ENCODE results near the gene CYP46A1.

DNA sequence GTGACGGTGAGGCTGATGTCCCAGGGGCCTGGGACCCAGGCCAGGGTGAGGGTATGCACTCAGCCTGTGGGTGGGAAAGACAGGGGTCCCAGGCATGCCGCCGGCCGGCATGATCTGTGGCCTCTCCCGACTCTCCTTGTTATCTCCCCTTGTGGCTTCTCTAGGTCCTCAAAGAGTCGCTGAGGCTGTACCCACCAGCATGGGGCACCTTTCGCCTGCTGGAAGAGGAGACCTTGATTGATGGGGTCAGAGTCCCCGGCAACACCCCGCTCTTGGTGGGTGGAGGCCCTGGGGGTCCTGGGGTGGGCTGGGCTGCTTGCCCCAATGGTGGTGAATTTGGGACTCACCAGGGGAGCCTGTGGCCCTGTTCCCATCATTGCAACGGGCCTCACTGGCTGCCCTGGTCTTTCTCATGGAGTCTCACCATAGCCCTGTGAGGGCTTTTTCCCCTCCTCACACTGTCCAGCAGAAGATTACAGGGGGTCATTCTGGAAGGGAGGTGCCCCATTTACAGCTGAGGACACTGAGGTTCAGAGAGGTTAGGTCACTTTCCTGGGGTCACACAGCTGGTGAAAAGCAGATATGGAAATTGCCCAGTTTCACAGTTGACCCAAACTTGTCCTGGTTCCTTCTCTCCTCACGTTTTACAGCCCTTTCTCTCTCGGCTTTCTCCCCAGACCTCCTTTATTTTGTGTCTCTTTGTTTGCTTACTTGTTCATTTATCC is 37.9 kb downstream of the CYP46A1 start:
- TF ChIP-seq, protein P1, sequence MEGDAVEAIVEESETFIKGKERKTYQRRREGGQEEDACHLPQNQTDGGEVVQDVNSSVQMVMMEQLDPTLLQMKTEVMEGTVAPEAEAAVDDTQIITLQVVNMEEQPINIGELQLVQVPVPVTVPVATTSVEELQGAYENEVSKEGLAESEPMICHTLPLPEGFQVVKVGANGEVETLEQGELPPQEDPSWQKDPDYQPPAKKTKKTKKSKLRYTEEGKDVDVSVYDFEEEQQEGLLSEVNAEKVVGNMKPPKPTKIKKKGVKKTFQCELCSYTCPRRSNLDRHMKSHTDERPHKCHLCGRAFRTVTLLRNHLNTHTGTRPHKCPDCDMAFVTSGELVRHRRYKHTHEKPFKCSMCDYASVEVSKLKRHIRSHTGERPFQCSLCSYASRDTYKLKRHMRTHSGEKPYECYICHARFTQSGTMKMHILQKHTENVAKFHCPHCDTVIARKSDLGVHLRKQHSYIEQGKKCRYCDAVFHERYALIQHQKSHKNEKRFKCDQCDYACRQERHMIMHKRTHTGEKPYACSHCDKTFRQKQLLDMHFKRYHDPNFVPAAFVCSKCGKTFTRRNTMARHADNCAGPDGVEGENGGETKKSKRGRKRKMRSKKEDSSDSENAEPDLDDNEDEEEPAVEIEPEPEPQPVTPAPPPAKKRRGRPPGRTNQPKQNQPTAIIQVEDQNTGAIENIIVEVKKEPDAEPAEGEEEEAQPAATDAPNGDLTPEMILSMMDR (IDR thresholded peaks at IDR 0.05): no peak
- no peak for TF ChIP-seq POLR2A (IDR thresholded peaks at IDR 0.05)
